Prostate gland (tissue), 2 donors: ENCODE results near the gene LDLRAD4. TPM values are rescaled to one million over a fixed set of nuclear protein-coding genes. Genes with fewer than 3 reads are reported as not detected.

ENCODE experiments used
- DNase-seq: peaks from one replicate; pipeline ENCODE4 v3.0.0-alpha.2; 2019; ENCODE audit warnings: low spot score
- H3K27ac ChIP-seq, 2 donors: fragments of 200-600 bp; sonication (generic); 2 replicates each; pipeline ENCODE4 v1.5.1; 2017 to 2019
- H3K27me3 ChIP-seq: fragments of 200-600 bp; sonication (generic); replicated peaks from 2 replicates; pipeline ENCODE4 v1.5.1; 2019; ENCODE audit not compliant: insufficient read depth
- H3K36me3 ChIP-seq, 2 donors: fragments of 200-600 bp; sonication (generic); 1 replicate in 1 of 2; 2 replicates in 1 of 2; pipeline versions ENCODE4 v1.5.1 to v1.8.1; 2017 to 2019
- H3K4me1 ChIP-seq: fragments of 200-600 bp; sonication (generic); replicated peaks from 2 replicates; pipeline ENCODE4 v1.5.1; 2019
- H3K4me3 ChIP-seq, 2 donors: fragments of 200-600 bp; sonication (generic); 2 replicates each; pipeline ENCODE4 v1.5.1; 2017 to 2019
- H3K9me3 ChIP-seq: fragments of 200-600 bp; sonication (generic); 2 replicates; pipeline ENCODE4 v1.5.1; 2017
- CTCF ChIP-seq, 4 experiments: fragments of 200-600 bp in 2 of 4; fragments of 450-650 bp in 2 of 4; sonication (generic) in 2 of 4; IDR thresholded peaks; 1 replicate in 3 of 4; 2 replicates in 1 of 4; pipeline ENCODE4 v1.5.1; 2016 to 2019; ENCODE audit warnings: antibody characterized with exemption in 4 of 4, mild to moderate bottlenecking in 2 of 4, moderate library complexity in 2 of 4
- POLR2A ChIP-seq: fragments of 450-650 bp; IDR thresholded peaks from one replicate; pipeline ENCODE4 v1.6.1; 2016; ENCODE audit warnings: antibody characterized with exemption, mild to moderate bottlenecking
- POLR2AphosphoS5 ChIP-seq: sonication (generic); formaldehyde crosslinking; IDR thresholded peaks from one replicate; pipeline ENCODE4 v1.6.1; 2017; ENCODE audit warnings: antibody characterized with exemption
- WGBS: methylation state at CpG from one replicate; pipeline ENCODE4 v1.1.5; 2018; 5-methylcytosine and 5-hydroxymethylcytosine counted together
- intact Hi-C: fragments of 100-400 bp; cut with DNase I; formaldehyde crosslinking; loops from one replicate; pipeline ENCODE4 v1.14.2; 2022
- total RNA-seq, 2 donors: library from RNA; depleted of rRNA; stranded (reverse); fragments of >200 nt; gene quantifications; one replicate each; pipeline ENCODE4 v1.1.0, GENCODE V29; 2016

The LDLRAD4 gene
- total RNA-seq, 2 donors from 2014 or later, result 59.9 to 107 TPM

DNA sequence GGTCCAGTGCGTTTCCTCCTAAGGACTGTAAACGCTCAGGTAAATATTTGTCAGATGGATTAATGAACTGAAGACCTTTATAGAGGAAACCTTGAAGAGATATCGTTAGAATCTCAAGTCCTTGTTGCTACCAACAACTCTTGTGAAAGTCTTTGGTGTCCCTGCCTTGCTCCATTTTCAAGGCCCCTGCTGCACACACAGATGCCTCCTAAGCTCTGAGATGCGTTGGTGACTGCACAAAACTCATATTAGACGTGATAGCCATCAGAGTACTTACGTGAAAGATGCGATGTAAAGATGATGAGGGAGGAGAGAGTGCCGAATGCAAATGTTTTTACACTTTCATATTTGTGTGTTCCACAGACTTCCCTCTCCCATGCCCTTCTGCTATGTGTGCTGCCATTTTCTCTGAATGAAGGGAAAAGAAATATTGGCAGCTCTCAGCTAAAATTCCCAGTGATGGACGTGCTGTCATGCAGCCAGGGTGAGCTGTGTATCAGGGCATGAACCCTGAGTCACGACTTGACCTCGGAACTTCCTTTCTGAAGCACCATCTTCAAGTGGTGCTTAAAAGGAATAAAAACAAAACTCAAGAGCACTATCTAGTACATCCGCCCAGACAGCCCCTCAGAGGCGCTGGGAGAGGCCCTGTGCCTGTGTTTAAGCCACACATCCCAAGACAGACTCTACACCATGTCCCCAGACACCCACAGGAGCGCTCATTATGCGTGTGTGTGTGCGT lies 390.4 kb downstream of the LDLRAD4 start:
- no peak for DNase-seq
- Histone ChIP-seq H3K27me3 (no peaks in the 10 kb centered on the region), H3K9me3 (no peaks in the 10 kb centered on the region), H3K27ac (no peak overlapping the region), H3K4me3 (no peak overlapping the region), H3K36me3 (no peaks in the 10 kb centered on the region), H3K4me1 (no peaks in the 10 kb centered on the region)
- TF ChIP-seq POLR2A, result no peak
- TF ChIP-seq POLR2AphosphoS5, result peak; percentile 13
- 78% methylated on average over 16 of the region's 16 CpGs for WGBS
- intact Hi-C loops, result loop anchor here (10.0 kb wide), 1 partner anchor 56 kb away; no protein-coding TSS in a partner anchor

DNA sequence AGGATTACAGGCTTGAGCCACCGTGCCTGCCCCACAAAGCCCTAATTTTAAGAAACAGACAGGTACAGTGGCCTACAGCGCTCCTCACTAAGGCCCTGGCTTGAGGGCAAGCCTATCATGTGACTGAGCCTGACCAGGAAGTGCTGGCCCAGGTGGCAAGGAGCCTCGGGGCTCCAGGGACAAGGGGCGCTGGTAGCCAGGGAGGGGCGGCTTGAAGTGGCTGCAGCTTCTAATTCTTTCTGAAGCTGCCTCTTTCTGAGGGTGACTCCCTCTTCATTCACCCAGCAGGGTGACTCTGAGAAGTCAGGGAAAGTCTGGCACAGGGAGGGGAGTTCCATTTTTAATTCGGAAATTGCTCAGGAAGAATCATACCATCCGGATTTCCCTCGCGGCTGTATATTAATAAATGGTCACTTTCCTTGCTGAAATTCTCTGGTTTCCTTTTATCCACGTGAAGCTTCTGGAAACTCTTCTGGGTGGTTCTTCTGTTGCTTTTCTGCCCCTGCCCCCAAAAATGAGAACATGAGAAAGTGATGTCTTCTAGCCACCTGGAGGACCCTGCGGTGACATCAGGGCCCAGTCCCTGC lies 392.1 kb downstream of the LDLRAD4 start:
- Histone ChIP-seq H3K27me3 (no peaks in the 10 kb centered on the region), H3K4me1 (no peaks in the 10 kb centered on the region), H3K36me3 (no peaks in the 10 kb centered on the region), H3K9me3 (no peaks in the 10 kb centered on the region), H3K27ac (peak overlapping the region; percentile 38 to 48), H3K4me3 (peak overlapping the region; percentile 22 to 23)
- no peak for DNase-seq
- 51% methylated on average over 11 of the region's 11 CpGs for WGBS
- intact Hi-C loops, result loop anchor here (5.0 kb wide), 1 partner anchor 393 kb away; the partner anchor contains the start of gene LDLRAD4
- TF ChIP-seq POLR2A (no peak), POLR2AphosphoS5 (no peak), CTCF (IDR thresholded peaks at IDR 0.05) (no peak)

DNA sequence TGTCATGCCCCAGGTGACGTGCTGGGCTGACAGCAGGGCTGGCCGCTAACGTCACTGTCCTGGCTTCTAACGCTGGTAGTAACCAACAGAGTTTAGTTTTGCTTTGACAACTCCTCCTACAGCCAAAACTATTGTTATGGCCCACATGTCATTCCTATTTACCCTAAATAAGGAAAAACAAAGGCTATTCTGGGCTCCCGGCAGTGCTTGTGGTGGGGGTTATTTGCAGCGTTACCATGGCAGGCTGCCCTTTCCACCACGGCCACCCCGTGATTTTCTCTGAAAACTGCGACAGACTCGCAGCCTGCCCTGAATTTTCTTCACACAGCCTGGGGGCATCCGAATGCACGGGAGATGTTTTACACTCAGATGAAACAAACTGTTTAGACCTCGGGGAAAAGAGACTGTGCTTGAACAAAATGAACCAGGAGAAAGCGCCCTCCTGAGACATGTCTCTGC lies 392.6 kb downstream of the LDLRAD4 start:
- H3K9me3 ChIP-seq, result no peaks in the 10 kb centered on the region
- H3K36me3 ChIP-seq, result no peaks in the 10 kb centered on the region
- peak overlapping the region; percentile 22 to 23 for H3K4me3 ChIP-seq
- intact Hi-C loops, result loop anchor here (5.0 kb wide), 1 partner anchor 394 kb away; the partner anchor contains the start of gene LDLRAD4
- H3K27ac ChIP-seq, result peak overlapping the region; percentile 38 to 48
- WGBS, result 8% methylated on average over 14 of the region's 14 CpGs
- no peak for DNase-seq
- TF ChIP-seq POLR2AphosphoS5 (peak; percentile 12), POLR2A (no peak), CTCF (IDR thresholded peaks at IDR 0.05) (no peak)
- no peaks in the 10 kb centered on the region for H3K4me1 ChIP-seq
- H3K27me3 ChIP-seq, result no peaks in the 10 kb centered on the region

- no peak for DNase-seq
- H3K4me3 ChIP-seq, result peak overlapping the region; percentile 22 to 23
- H3K9me3 ChIP-seq, result no peaks in the 10 kb centered on the region
- intact Hi-C loops, result loop anchor here (5.0 kb wide), 1 partner anchor 394 kb away; the partner anchor contains the start of gene LDLRAD4
- H3K36me3 ChIP-seq, result no peaks in the 10 kb centered on the region
- TF ChIP-seq CTCF (IDR thresholded peaks at IDR 0.05) (no peak), POLR2AphosphoS5 (no peak), POLR2A (no peak)
- peak overlapping the region; percentile 38 to 48 for H3K27ac ChIP-seq
- 3% methylated on average over 24 of the region's 24 CpGs for WGBS
- H3K4me1 ChIP-seq, result no peaks in the 10 kb centered on the region
- H3K27me3 ChIP-seq, result no peaks in the 10 kb centered on the region
Measured at GRCh38 chr18:13611601-13612195, 393.1 kb downstream of the LDLRAD4 start.
